Endodermal cell (in vitro differentiated cells): ENCODE measurements around the gene ASPG. TPM values are rescaled to one million over a fixed set of nuclear protein-coding genes. Genes with fewer than 3 reads are reported as not detected.

Experiments used
- DNase-seq: peaks from one replicate; pipeline ENCODE4 v3.0.0-alpha.2; 2017
- H3K27ac ChIP-seq: 2 replicates; pipeline ENCODE4 v1.5.1; 2013; ENCODE audit warnings: mild to moderate bottlenecking, low read depth, low read length, moderate library complexity
- H3K27me3 ChIP-seq: 2 replicates; pipeline ENCODE4 v1.6.1; 2013; ENCODE audit warnings: mild to moderate bottlenecking, low read length, moderate library complexity; ENCODE audit not compliant: insufficient read depth, control insufficient read depth, poor library complexity, severe bottlenecking
- H3K36me3 ChIP-seq: 2 replicates; pipeline ENCODE4 v1.7.0; 2013; ENCODE audit warnings: mild to moderate bottlenecking, low read length, moderate library complexity; ENCODE audit not compliant: control insufficient read depth, insufficient read depth
- H3K4me1 ChIP-seq: one replicate; pipeline ENCODE4 v1.7.0; 2013; ENCODE audit warnings: low read length; ENCODE audit not compliant: control insufficient read depth, insufficient read depth
- H3K4me3 ChIP-seq: 2 replicates; pipeline ENCODE4 v1.5.1; 2013; ENCODE audit warnings: mild to moderate bottlenecking, low read length, moderate library complexity
- H3K9ac ChIP-seq: 2 replicates; pipeline ENCODE4 v1.6.1; 2013; ENCODE audit warnings: mild to moderate bottlenecking, low read length, moderate library complexity; ENCODE audit not compliant: poor library complexity, severe bottlenecking; ENCODE audit errors: extremely low read depth
- H3K9me3 ChIP-seq: 2 replicates; pipeline ENCODE4 v1.6.1; 2013; ENCODE audit warnings: mild to moderate bottlenecking, low read length, moderate library complexity; ENCODE audit not compliant: control insufficient read depth
- H3K27ac Mint-ChIP-seq: 2 replicates; pipeline ENCODE4 v1.8.0; 2020; ENCODE audit warnings: mixed read lengths
- H3K27me3 Mint-ChIP-seq: 2 replicates; pipeline ENCODE4 v1.8.0; 2021; ENCODE audit warnings: mild to moderate bottlenecking, mixed read lengths; ENCODE audit not compliant: insufficient read depth
- H3K36me3 Mint-ChIP-seq: 2 replicates; pipeline ENCODE4 v1.8.0; 2020; ENCODE audit warnings: low read depth, mixed read lengths
- H3K4me1 Mint-ChIP-seq: 2 replicates; pipeline ENCODE4 v1.8.0; 2020; ENCODE audit warnings: mixed read lengths
- H3K4me3 Mint-ChIP-seq: 2 replicates; pipeline ENCODE4 v1.8.0; 2020; ENCODE audit warnings: mild to moderate bottlenecking, moderate library complexity, mixed read lengths
- H3K9me3 Mint-ChIP-seq: 2 replicates; pipeline ENCODE4 v1.8.0; 2020; ENCODE audit warnings: mild to moderate bottlenecking, mixed read lengths
- CTCF ChIP-seq: fragments of 200-600 bp; sonication (generic); conservative IDR thresholded peaks from 2 replicates; pipeline ENCODE4 v1.5.0; 2021; ENCODE audit warnings: antibody characterized with exemption, mild to moderate bottlenecking
- WGBS, 2 experiments: methylation state at CpG; one replicate each; pipeline versions ENCODE4 v1.1.5 to v1.1.7; 2013; ENCODE audit warnings: missing lambda C conversion rate in 2 of 2, mixed read lengths in 1 of 2; ENCODE audit not compliant: insufficient coverage in 1 of 2, insufficient read length in 1 of 2; 5-methylcytosine and 5-hydroxymethylcytosine counted together
- total RNA-seq, 2 donors: library from RNA; stranded (reverse); fragmentation: NEBNext Ultra II Directional in 1 of 2; extraction: Animal tissue kit (Norgen Biotek cat#: 25700) in 1 of 2; gene quantifications; 2 replicates in 1 of 2; 3 replicates in 1 of 2; pipeline ENCODE4 v1.2.1, GENCODE V29; 2021

ASPG gene
- total RNA-seq, 2 donors from 2014 or later, result 0.71 to 1.4 TPM

GRCh38 chr14:104135904-104136471, 50.5 kb downstream of the ASPG start:
- WGBS, 2 experiments, result 0 to 1% methylated on average over 48 to 78 of the region's 78 CpGs
- Mint-ChIP-seq H3K9me3 (no peaks in the 10 kb centered on the region), H3K4me1 (peaks cover 14% of the 10 kb centered on the region), H3K4me3 (peak overlapping the region; percentile 49), H3K27ac (no peak overlapping the region), H3K36me3 (no peaks in the 10 kb centered on the region), H3K27me3 (peaks cover 51% of the 10 kb centered on the region)
- peaks cover 4% of the 10 kb centered on the region for H3K4me1 ChIP-seq
- H3K27me3 ChIP-seq, result peaks cover 53% of the 10 kb centered on the region
- peak; percentile 69 for DNase-seq
- no peak for TF ChIP-seq CTCF
- no peak overlapping the region for H3K27ac ChIP-seq
- peak overlapping the region; percentile 67 for H3K4me3 ChIP-seq
- no peaks in the 10 kb centered on the region for H3K36me3 ChIP-seq
- no peak overlapping the region for H3K9ac ChIP-seq
- no peaks in the 10 kb centered on the region for H3K9me3 ChIP-seq

- H3K27ac Mint-ChIP-seq, result no peak overlapping the region
- H3K9ac ChIP-seq, result no peak overlapping the region
- peaks cover under 1% of the 10 kb centered on the region for H3K36me3 ChIP-seq
- peak; percentile 74 for DNase-seq
- H3K9me3 Mint-ChIP-seq, result no peaks in the 10 kb centered on the region
- H3K36me3 Mint-ChIP-seq, result no peaks in the 10 kb centered on the region
- H3K4me1 ChIP-seq, result peaks cover 4% of the 10 kb centered on the region
- TF ChIP-seq CTCF, result no peak
- H3K4me3 Mint-ChIP-seq, result peak overlapping the region; percentile 49
- peaks cover 51% of the 10 kb centered on the region for H3K27me3 ChIP-seq
- H3K4me1 Mint-ChIP-seq, result peaks cover 16% of the 10 kb centered on the region
- peaks cover 50% of the 10 kb centered on the region for H3K27me3 Mint-ChIP-seq
- H3K9me3 ChIP-seq, result no peaks in the 10 kb centered on the region
- H3K27ac ChIP-seq, result no peak overlapping the region
- 0 to 3% methylated on average over 25 to 77 of the region's 77 CpGs for WGBS, 2 experiments
- H3K4me3 ChIP-seq, result peak overlapping the region; percentile 89
Measured at GRCh38 chr14:104136472-104137296, 51.2 kb downstream of the ASPG start.

- Histone ChIP-seq H3K9me3 (no peaks in the 10 kb centered on the region), H3K27me3 (peaks cover 44% of the 10 kb centered on the region), H3K9ac (no peak overlapping the region), H3K4me3 (peak overlapping the region; percentile 89), H3K4me1 (peaks cover 4% of the 10 kb centered on the region), H3K36me3 (peaks cover 4% of the 10 kb centered on the region), H3K27ac (no peak overlapping the region)
- Mint-ChIP-seq H3K27ac (no peak overlapping the region), H3K9me3 (no peaks in the 10 kb centered on the region), H3K27me3 (peaks cover 42% of the 10 kb centered on the region), H3K4me3 (peak overlapping the region; percentile 49), H3K36me3 (no peaks in the 10 kb centered on the region), H3K4me1 (peaks cover 16% of the 10 kb centered on the region)
- DNase-seq, result peak; percentile 95
- WGBS, 2 experiments, result 2% methylated on average over 51 to 88 of the region's 88 CpGs
- TF ChIP-seq CTCF, result peak; percentile 97
Measured at GRCh38 chr14:104137297-104138097, 52.0 kb downstream of the ASPG start.
